Right lobe of liver (tissue), 4 donors: ENCODE measurements around the gene ASPG.

Source experiments
- CTCF ChIP-seq, 4 donors: fragments of 200-600 bp in 3 of 4; fragments of 450-650 bp in 1 of 4; IDR thresholded peaks; one replicate each; pipeline versions ENCODE4 v1.5.1 to v1.8.0; 2016 to 2022; ENCODE audit warnings: antibody characterized with exemption in 4 of 4, mild to moderate bottlenecking in 2 of 4
- POLR2A ChIP-seq: fragments of 450-650 bp; IDR thresholded peaks from one replicate; pipeline ENCODE4 v1.6.1; 2017; ENCODE audit warnings: antibody characterized with exemption, mild to moderate bottlenecking
- donor health status: DM: no; HTN: no; CAD: no.
- donor health status: DM: no; HTN: no; CAD: no.
- donor health status: DM: no; HTN: yes; CAD: no.

DNA sequence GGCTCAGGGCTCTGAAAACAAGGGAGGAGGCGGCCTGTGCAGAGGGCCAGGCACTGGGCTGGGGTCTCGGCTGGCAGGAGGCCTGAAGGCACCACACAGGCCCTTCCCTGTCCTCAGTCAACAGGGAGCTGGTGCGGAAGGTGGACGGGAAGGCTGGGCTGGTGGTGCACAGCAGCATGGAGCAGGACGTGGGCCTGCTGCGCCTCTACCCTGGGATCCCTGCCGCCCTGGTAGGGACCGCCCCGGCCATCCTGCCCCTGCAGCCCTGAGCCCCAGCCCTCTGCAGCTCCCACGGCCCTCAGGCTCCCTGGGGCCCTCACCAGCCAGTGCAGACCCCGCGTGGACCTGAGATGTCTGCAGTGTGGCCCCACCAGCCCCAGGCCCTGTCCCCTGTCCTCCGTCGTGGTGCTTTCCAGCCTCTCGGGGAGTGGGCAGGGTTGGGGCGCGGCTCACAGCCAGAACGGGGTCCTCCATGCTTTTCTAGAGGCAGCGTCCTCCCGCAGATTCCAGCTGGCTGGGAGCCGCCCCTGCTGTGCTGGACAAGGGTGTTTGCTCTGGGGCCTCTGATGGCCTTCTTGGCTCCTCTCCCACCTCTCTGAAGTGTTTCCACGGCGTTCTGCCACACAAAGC is 18.1 kb downstream of the ASPG start:
- TF ChIP-seq CTCF (IDR thresholded peaks at IDR 0.05) (no peak), POLR2A (no peak)
